Sigmoid colon (tissue), 7 donors: ENCODE results near the gene PPFIA4. TPM values are rescaled to one million over a fixed set of nuclear protein-coding genes. Genes with fewer than 3 reads are reported as not detected.
A peak's percentile ranks its signal among the peaks of the same experiment; 100 is the strongest.

Experiments used
- DNase-seq: peaks from one replicate; pipeline ENCODE4 v3.0.0-alpha.2; 2019
- H3K27ac ChIP-seq, 4 donors: fragments of 200-600 bp; sonication (generic); one replicate each; pipeline ENCODE4 v1.5.1; 2016 to 2019; ENCODE audit warnings: mild to moderate bottlenecking in 1 of 4
- H3K27me3 ChIP-seq, 3 donors: fragments of 200-600 bp; sonication (generic); one replicate each; pipeline ENCODE4 v1.5.1; 2019; ENCODE audit warnings: mild to moderate bottlenecking in 1 of 3
- H3K36me3 ChIP-seq, 4 donors: fragments of 200-600 bp; sonication (generic); one replicate each; pipeline ENCODE4 v1.5.1; 2016 to 2019
- H3K4me1 ChIP-seq, 4 donors: fragments of 200-600 bp; sonication (generic); one replicate each; pipeline ENCODE4 v1.5.1; 2017 to 2019
- H3K4me3 ChIP-seq, 4 donors: fragments of 200-600 bp; sonication (generic); one replicate each; pipeline ENCODE4 v1.5.1; 2017 to 2019; ENCODE audit warnings: mild to moderate bottlenecking in 2 of 4, moderate library complexity in 1 of 4
- H3K9me3 ChIP-seq, 4 donors: fragments of 200-600 bp in 3 of 4; sonication (generic) in 3 of 4; one replicate each; pipeline versions ENCODE4 v1.5.1 to v1.6.1; 2013 to 2019
- CTCF ChIP-seq, 4 experiments: fragments of 450-650 bp in 3 of 4; fragments of 200-600 bp in 1 of 4; IDR thresholded peaks; one replicate each; pipeline ENCODE4 v1.5.1; 2016 to 2019; ENCODE audit warnings: antibody characterized with exemption in 4 of 4, mild to moderate bottlenecking in 3 of 4, moderate library complexity in 2 of 4
- EP300 ChIP-seq, 4 donors: sonication (generic); formaldehyde crosslinking; IDR thresholded peaks; one replicate each; pipeline ENCODE4 v1.6.1; 2017; ENCODE audit warnings: antibody characterized with exemption in 4 of 4
- POLR2A ChIP-seq, 2 donors: fragments of 450-650 bp; IDR thresholded peaks; one replicate each; pipeline ENCODE4 v1.6.1; 2016; ENCODE audit warnings: antibody characterized with exemption in 2 of 2, mild to moderate bottlenecking in 2 of 2, moderate library complexity in 2 of 2
- POLR2AphosphoS5 ChIP-seq, 4 donors: sonication (generic); formaldehyde crosslinking; IDR thresholded peaks; one replicate each; pipeline ENCODE4 v1.6.1; 2017; ENCODE audit warnings: antibody characterized with exemption in 4 of 4
- WGBS, 2 donors: extraction: QIAGEN DNeasy Blood & Tissue Kit; methylation state at CpG; one replicate each; pipeline ENCODE4 v1.1.7; 2013; 5-methylcytosine and 5-hydroxymethylcytosine counted together
- intact Hi-C: fragments of 100-400 bp; cut with DNase I; formaldehyde crosslinking; loops from one replicate; pipeline ENCODE4 v1.15.1; 2023
- polyA plus RNA-seq, 3 donors: library from polyadenylated mRNA; stranded (reverse); fragments of 200-250 nt; gene quantifications; one replicate each; pipeline ENCODE4 v1.2.3, GENCODE V29; 2013
- total RNA-seq, 4 donors: library from RNA; depleted of rRNA; stranded (reverse); fragments of >200 nt; gene quantifications; one replicate each; pipeline ENCODE4 v1.1.0, GENCODE V29; 2016
- donor health status: healthy with polysubstance abuse.
- donor health status: Bipolar disorder and iron deficiency.
- donor health status: healthy.

PPFIA4 gene
- total and polyA plus RNA-seq, 7 donors, result 0.52 to 15.0 (median 1.4) TPM; not detected in 2

GRCh38 chr1:203006948-203007871 lies 19.1 kb upstream of the PPFIA4 start, which contains the start of gene TMEM183A:
Gene TMEM183A, plus strand, starts transcription at chr1:203007374. Its CDS starts 92 bp downstream, at chr1:203007466.
- Histone ChIP-seq H3K4me3 (peak within 1 kb of the TSS; percentile 69 to 97 (median 81)), H3K4me1 (peaks cover 0 to 30% (median 26%) of the 10 kb centered on the region in 4 donors), H3K27me3 (no peaks in the 10 kb centered on the region), H3K27ac (peak within 1 kb of the TSS; percentile 88 to 96 (median 93)), H3K36me3 (peaks cover 0 to 33% (median 15%) of the 10 kb centered on the region in 4 donors), H3K9me3 (no peaks in the 10 kb centered on the region)
- TF ChIP-seq POLR2AphosphoS5 (IDR thresholded peaks at IDR 0.05) (peak; percentile 92 to 98 (median 96)), CTCF (IDR thresholded peaks at IDR 0.05) (no peak), POLR2A (IDR thresholded peaks at IDR 0.05) (peak; percentile 82 to 91), EP300 (IDR thresholded peaks at IDR 0.05) (no peak)
- peak; percentile 99 for DNase-seq
- WGBS, 2 donors, result 0% methylated on average over 78 of the region's 78 CpGs
- intact Hi-C loops, result loop anchor here (2.0 to 10.0 kb wide), 4 partner anchors 38 to 252 kb away; partner anchors contain the start of genes KLHL12 and PCAT6

DNA sequence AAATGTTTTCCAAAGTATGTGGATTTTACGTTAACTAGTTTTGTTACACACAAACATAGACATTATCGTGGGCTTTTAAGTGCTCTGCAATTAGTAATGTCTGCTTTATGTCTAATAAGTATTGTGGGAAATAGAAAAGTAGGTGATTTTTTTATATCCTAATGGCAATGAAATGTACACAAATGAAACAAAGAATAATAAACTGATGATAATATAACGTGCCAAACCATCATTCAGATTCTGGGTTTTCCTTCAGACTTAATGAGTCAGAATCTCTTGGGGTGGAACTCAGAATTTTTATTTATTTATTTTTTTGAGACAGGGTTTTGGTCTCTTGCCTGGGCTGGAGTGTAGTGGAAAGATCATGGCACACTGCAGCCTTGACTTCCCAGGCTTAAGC lies 17.1 kb upstream of the PPFIA4 start:
- Histone ChIP-seq H3K27ac (no peak overlapping the region), H3K4me3 (no peak overlapping the region), H3K27me3 (no peaks in the 10 kb centered on the region), H3K9me3 (no peaks in the 10 kb centered on the region), H3K4me1 (peaks cover 0 to 30% (median 26%) of the 10 kb centered on the region in 4 donors), H3K36me3 (peaks cover 0 to 53% (median 26%) of the 10 kb centered on the region in 4 donors)
- intact Hi-C loops, result loop anchor here (5.0 to 10.0 kb wide), 2 partner anchors 197 to 254 kb away; partner anchors contain the start of gene PCAT6
- TF ChIP-seq EP300 (IDR thresholded peaks at IDR 0.05) (no peak), POLR2AphosphoS5 (IDR thresholded peaks at IDR 0.05) (no peak), CTCF (IDR thresholded peaks at IDR 0.05) (no peak), POLR2A (IDR thresholded peaks at IDR 0.05) (no peak)
- WGBS, 2 donors, result 78 to 87% methylated on average over 3 of the region's 3 CpGs
- no peak for DNase-seq

GRCh38 chr1:203011582-203011981 lies 14.7 kb upstream of the PPFIA4 start:
- Histone ChIP-seq H3K4me1 (peaks cover 0 to 22% (median 20%) of the 10 kb centered on the region in 4 donors), H3K27me3 (no peaks in the 10 kb centered on the region), H3K27ac (no peak overlapping the region), H3K9me3 (no peaks in the 10 kb centered on the region), H3K36me3 (peaks cover 5 to 76% (median 49%) of the 10 kb centered on the region in 4 donors), H3K4me3 (no peak overlapping the region)
- intact Hi-C loops, result no loop called here
- TF ChIP-seq POLR2AphosphoS5 (IDR thresholded peaks at IDR 0.05), result no peak
- no peak for TF ChIP-seq POLR2A (IDR thresholded peaks at IDR 0.05)
- TF ChIP-seq EP300 (IDR thresholded peaks at IDR 0.05), result no peak
- no peak for TF ChIP-seq CTCF (IDR thresholded peaks at IDR 0.05)
- WGBS, 2 donors, result 45 to 87% methylated on average over 5 of the region's 5 CpGs
- DNase-seq, result no peak

DNA sequence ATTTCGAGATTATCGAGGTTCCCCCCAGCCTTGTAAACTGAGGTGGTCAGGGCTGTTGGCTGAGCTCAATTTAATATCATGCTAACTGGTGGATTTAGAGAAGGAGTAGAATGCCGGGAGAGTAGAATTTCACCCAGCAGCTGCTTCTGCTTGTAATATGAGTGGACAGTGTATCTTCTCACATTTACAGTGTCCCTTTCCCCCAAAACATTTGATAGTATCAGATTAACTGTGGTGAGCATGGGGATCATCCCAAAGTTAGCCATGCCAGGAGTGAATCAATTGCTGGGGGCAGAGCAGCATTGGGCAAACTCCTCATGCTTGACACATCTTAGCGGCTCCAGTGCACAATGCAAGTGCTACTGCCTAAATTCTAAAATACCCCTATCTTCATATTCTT lies 9.2 kb upstream of the PPFIA4 start:
- no peaks in the 10 kb centered on the region for H3K4me1 ChIP-seq
- no peak overlapping the region for H3K4me3 ChIP-seq
- H3K27ac ChIP-seq, result no peak overlapping the region
- peaks cover 23 to 99% (median 87%) of the 10 kb centered on the region in 4 donors for H3K36me3 ChIP-seq
- no peaks in the 10 kb centered on the region for H3K9me3 ChIP-seq
- no peaks in the 10 kb centered on the region for H3K27me3 ChIP-seq
- 98 to 99% methylated on average over 4 of the region's 4 CpGs for WGBS, 2 donors
- intact Hi-C loops, result no loop called here
- no peak for DNase-seq
- TF ChIP-seq CTCF (IDR thresholded peaks at IDR 0.05) (no peak), POLR2AphosphoS5 (IDR thresholded peaks at IDR 0.05) (no peak), EP300 (IDR thresholded peaks at IDR 0.05) (no peak), POLR2A (IDR thresholded peaks at IDR 0.05) (no peak)
